ENCODE data around the gene PCDH8.

The PCDH8 gene

DNA sequence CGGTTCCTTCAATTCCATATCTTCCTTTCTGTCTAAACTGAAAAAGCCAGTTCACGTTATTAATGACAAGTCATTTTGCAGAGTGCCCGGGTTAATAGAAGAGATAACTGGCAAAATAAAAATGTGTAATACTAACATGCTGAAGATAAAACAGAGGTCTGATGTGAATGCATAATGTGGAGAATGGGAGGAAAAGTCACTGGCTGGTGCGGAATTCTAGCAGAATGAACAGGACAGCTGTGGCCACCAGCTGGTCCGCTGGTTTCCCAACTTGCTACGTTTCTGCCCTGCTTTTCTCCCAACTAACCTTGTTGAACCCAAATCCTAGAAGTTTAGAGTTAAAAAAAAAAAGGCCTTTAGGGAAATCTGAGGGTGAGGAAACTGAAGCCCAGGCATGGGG, 42.4 kb downstream of the PCDH8 start:
- H4K20me1 ChIP-seq (ENCODE audit: insufficient read depth, low read length, poor library complexity, severe bottlenecking), result no peaks in the 10 kb centered on the region
- H3K9ac ChIP-seq (ENCODE audit: low read depth, low read length, poor library complexity, severe bottlenecking), result no peak overlapping the region
- no peaks in the 10 kb centered on the region for H3K9me2 ChIP-seq (replicated peaks; ENCODE audit: low read depth, low read length)
- TF ChIP-seq, protein P1, sequence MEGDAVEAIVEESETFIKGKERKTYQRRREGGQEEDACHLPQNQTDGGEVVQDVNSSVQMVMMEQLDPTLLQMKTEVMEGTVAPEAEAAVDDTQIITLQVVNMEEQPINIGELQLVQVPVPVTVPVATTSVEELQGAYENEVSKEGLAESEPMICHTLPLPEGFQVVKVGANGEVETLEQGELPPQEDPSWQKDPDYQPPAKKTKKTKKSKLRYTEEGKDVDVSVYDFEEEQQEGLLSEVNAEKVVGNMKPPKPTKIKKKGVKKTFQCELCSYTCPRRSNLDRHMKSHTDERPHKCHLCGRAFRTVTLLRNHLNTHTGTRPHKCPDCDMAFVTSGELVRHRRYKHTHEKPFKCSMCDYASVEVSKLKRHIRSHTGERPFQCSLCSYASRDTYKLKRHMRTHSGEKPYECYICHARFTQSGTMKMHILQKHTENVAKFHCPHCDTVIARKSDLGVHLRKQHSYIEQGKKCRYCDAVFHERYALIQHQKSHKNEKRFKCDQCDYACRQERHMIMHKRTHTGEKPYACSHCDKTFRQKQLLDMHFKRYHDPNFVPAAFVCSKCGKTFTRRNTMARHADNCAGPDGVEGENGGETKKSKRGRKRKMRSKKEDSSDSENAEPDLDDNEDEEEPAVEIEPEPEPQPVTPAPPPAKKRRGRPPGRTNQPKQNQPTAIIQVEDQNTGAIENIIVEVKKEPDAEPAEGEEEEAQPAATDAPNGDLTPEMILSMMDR (conservative IDR thresholded peaks at IDR 0.05; ENCODE audit: low read length), result no peak
- no peak for TF ChIP-seq EZH2phosphoT487 (IDR thresholded peaks at IDR 0.05; ENCODE audit: borderline replicate concordance)
- H3F3A ChIP-seq (ENCODE audit: low read depth), result no peaks in the 10 kb centered on the region
- H2AFZ ChIP-seq (ENCODE audit: low read length), result no peak overlapping the region
- H3K4me2 ChIP-seq (ENCODE audit: low read depth, low read length, poor library complexity, severe bottlenecking), result no peak overlapping the region
- peaks cover 4% of the 10 kb centered on the region for H3K4me1 ChIP-seq (ENCODE audit: insufficient read depth, low read length, poor library complexity, severe bottlenecking)
- no peaks in the 10 kb centered on the region for H3K9me3 ChIP-seq (ENCODE audit: insufficient read depth, low read depth, low read length)
- no peak overlapping the region for H3K4me3 ChIP-seq (ENCODE audit: low read length, poor library complexity, severe bottlenecking)
- H3K79me2 ChIP-seq (ENCODE audit: insufficient read depth, low read length), result no peaks in the 10 kb centered on the region
- no peaks in the 10 kb centered on the region for H3K36me3 ChIP-seq (ENCODE audit: insufficient read depth, low read length)
- H3K27me3 ChIP-seq (ENCODE audit: insufficient read depth, low read length, poor library complexity, severe bottlenecking), result peaks cover 4% of the 10 kb centered on the region

DNA sequence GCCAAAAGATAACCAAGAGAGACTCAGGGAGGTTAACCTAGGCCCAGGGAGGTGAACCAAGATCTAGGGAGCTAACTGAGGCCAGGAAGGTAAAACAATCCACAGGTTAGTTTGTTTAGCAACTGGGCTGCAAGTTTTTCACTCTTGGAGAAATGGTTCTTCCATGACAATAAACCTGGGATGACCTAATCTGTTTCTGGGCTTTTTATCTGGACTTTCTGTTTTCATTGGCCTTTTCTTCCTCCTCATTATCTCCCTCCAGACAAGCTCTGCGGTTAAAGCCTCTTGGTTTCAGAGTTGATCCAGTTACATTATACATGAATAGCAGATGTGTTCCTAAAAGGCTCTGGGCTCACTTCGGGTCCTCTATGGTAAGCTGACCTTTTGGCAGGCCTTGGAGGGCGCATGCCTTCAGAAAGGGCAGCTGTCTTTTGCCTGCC, 44.2 kb downstream of the PCDH8 start:
- Histone ChIP-seq H3K9me3 (ENCODE audit: insufficient read depth, low read depth, low read length) (no peaks in the 10 kb centered on the region), H2AFZ (ENCODE audit: low read length) (no peak overlapping the region)

DNA sequence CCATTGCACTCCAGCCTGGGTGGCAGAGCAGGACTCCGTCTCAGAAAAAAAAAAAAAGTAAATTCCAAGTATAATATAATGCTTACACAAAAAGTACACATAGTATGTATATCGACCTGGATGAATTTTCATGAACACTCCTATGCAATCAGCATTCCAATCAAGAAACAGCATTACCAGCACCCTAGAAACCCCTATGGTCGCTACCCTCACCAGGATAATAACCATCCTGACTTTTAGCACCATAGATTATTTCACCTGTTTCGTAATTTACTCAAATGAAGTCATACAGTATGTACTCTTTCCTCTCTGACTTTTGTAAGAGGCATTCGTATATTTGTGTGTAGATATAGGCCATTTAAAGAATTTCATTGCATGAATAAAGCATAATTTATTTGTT, 47.6 kb downstream of the PCDH8 start:
- H3K4me1 ChIP-seq (ENCODE audit: insufficient read depth, low read length, poor library complexity, severe bottlenecking), result no peaks in the 10 kb centered on the region

More for the DNA sequence above, 44.2 kb downstream of the PCDH8 start:
- Histone ChIP-seq H3K4me3 (ENCODE audit: low read length, poor library complexity, severe bottlenecking) (no peak overlapping the region), H3K79me2 (ENCODE audit: insufficient read depth, low read length) (no peaks in the 10 kb centered on the region), H4K20me1 (ENCODE audit: insufficient read depth, low read length, poor library complexity, severe bottlenecking) (no peaks in the 10 kb centered on the region), H3K9me2 (replicated peaks; ENCODE audit: low read depth, low read length) (no peaks in the 10 kb centered on the region), H3K9ac (ENCODE audit: low read depth, low read length, poor library complexity, severe bottlenecking) (no peak overlapping the region), H3K27me3 (ENCODE audit: insufficient read depth, low read length, poor library complexity, severe bottlenecking) (peaks cover 4% of the 10 kb centered on the region), H3K36me3 (ENCODE audit: insufficient read depth, low read length) (no peaks in the 10 kb centered on the region), H3K4me2 (ENCODE audit: low read depth, low read length, poor library complexity, severe bottlenecking) (no peak overlapping the region), H3F3A (ENCODE audit: low read depth) (no peaks in the 10 kb centered on the region), H3K4me1 (ENCODE audit: insufficient read depth, low read length, poor library complexity, severe bottlenecking) (no peaks in the 10 kb centered on the region)
- TF ChIP-seq, protein P1 (conservative IDR thresholded peaks at IDR 0.05; ENCODE audit: low read length), result no peak
- no peak for TF ChIP-seq EZH2phosphoT487 (IDR thresholded peaks at IDR 0.05; ENCODE audit: borderline replicate concordance)

More for the DNA sequence above, 47.6 kb downstream of the PCDH8 start:
- Histone ChIP-seq H4K20me1 (ENCODE audit: insufficient read depth, low read length, poor library complexity, severe bottlenecking) (no peaks in the 10 kb centered on the region), H3K27me3 (ENCODE audit: insufficient read depth, low read length, poor library complexity, severe bottlenecking) (peaks cover under 1% of the 10 kb centered on the region), H3K79me2 (ENCODE audit: insufficient read depth, low read length) (no peaks in the 10 kb centered on the region), H3K36me3 (ENCODE audit: insufficient read depth, low read length) (no peaks in the 10 kb centered on the region), H2AFZ (ENCODE audit: low read length) (no peak overlapping the region), H3K9me3 (ENCODE audit: insufficient read depth, low read depth, low read length) (no peaks in the 10 kb centered on the region), H3K4me2 (ENCODE audit: low read depth, low read length, poor library complexity, severe bottlenecking) (no peak overlapping the region), H3F3A (ENCODE audit: low read depth) (no peaks in the 10 kb centered on the region), H3K9me2 (replicated peaks; ENCODE audit: low read depth, low read length) (no peaks in the 10 kb centered on the region), H3K4me3 (ENCODE audit: low read length, poor library complexity, severe bottlenecking) (no peak overlapping the region), H3K9ac (ENCODE audit: low read depth, low read length, poor library complexity, severe bottlenecking) (no peak overlapping the region)
- no peak for TF ChIP-seq EZH2phosphoT487 (IDR thresholded peaks at IDR 0.05; ENCODE audit: borderline replicate concordance)
- TF ChIP-seq, protein P1 (conservative IDR thresholded peaks at IDR 0.05; ENCODE audit: low read length), result no peak

Measured in Loucy (cell line).